ENCODE measurements around the gene CNMD.
A peak's percentile ranks its signal among the peaks of the same experiment; 100 is the strongest.

CNMD gene

GRCh38 chr13:52673465-52673864, 66.2 kb downstream of the CNMD start:
- DNase-seq: no peak

- DNase-seq: no peak
Measured at GRCh38 chr13:52670726-52671125, 68.9 kb downstream of the CNMD start.

GRCh38 chr13:52669677-52670076, 69.9 kb downstream of the CNMD start:
- DNase-seq: no peak

GRCh38 chr13:52665325-52665724, 74.3 kb downstream of the CNMD start:
- DNase-seq: peak; percentile 8

GRCh38 chr13:52664272-52664671, 75.3 kb downstream of the CNMD start:
- no peak for DNase-seq

- DNase-seq: no peak
Measured at GRCh38 chr13:52659340-52659739, 80.3 kb downstream of the CNMD start.
